GM23248 (cell line): ENCODE data around the gene BLOC1S3.

ENCODE experiments used
- EZH2 ChIP-seq: fragments of 200-600 bp; sonication (generic); IDR thresholded peaks from 2 replicates; pipeline ENCODE4 v1.6.1; 2018; ENCODE audit warnings: antibody characterized with exemption, mild to moderate bottlenecking; ENCODE audit not compliant: insufficient read depth, poor library complexity, severe bottlenecking
- EZH2phosphoT487 ChIP-seq: fragments of 200-600 bp; sonication (generic); IDR thresholded peaks from 2 replicates; pipeline ENCODE4 v1.6.1; 2018; ENCODE audit warnings: antibody characterized with exemption, moderate library complexity, mild to moderate bottlenecking, low read depth; ENCODE audit not compliant: insufficient read depth

DNA sequence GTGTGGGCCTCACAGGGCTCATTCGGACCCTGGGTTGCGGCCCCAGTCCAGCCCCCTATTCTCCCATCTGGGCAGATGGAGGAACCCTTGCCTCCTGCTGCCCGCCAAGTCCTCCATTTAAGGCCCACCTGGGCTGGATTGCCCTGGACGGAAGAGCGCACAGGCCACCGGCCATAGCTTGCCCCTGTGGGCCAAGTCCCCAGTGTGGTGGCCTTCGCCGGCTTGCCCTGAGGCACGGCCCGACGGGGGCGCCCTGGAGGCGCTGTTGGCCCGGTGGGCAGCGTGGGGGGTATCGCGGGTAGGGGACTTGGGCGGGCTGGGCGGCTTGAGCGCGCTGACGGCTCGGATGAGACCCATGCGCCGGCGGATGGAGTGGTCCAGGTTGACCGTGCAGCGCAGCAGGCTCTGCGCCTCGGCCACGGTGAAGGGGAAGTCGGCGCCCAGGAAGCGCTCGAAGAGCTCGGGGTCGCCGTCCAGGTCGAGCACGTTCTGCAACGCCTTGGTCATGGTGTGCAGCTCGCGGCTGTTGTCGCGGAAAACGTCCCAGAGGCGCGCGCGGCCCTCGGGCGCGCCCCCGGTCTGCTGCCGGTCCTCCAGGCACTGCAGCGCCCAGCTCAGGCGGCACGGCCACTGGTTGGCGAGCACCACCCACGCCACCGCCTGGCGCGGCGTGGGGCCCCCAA is 26.6 kb upstream of the BLOC1S3 start:
- no peak for TF ChIP-seq EZH2
- TF ChIP-seq EZH2phosphoT487: no peak
